Type B pancreatic cell (in vitro differentiated cells): ENCODE data around the gene TEDC2. TPM values are rescaled to one million over a fixed set of nuclear protein-coding genes. Genes with fewer than 3 reads are reported as not detected.

Source experiments
- DNase-seq: peaks from one replicate; pipeline ENCODE4 v3.0.0; 2021; ENCODE audit warnings: mixed read lengths; ENCODE audit not compliant: unreplicated experiment; ENCODE audit errors: extremely low spot score
- H3K27ac Mint-ChIP-seq: 2 replicates; pipeline ENCODE4 v1.8.0; 2021; ENCODE audit warnings: mild to moderate bottlenecking, mixed read lengths
- H3K27me3 Mint-ChIP-seq: 2 replicates; pipeline ENCODE4 v1.8.0; 2021; ENCODE audit warnings: mixed read lengths
- H3K36me3 Mint-ChIP-seq: 2 replicates; pipeline ENCODE4 v1.8.0; 2021; ENCODE audit warnings: mixed read lengths
- H3K4me1 Mint-ChIP-seq: one replicate; pipeline ENCODE4 v1.8.0; 2021; ENCODE audit warnings: mixed read lengths; ENCODE audit not compliant: unreplicated experiment
- H3K4me3 Mint-ChIP-seq: 2 replicates; pipeline ENCODE4 v1.8.0; 2021; ENCODE audit warnings: mild to moderate bottlenecking, mixed read lengths
- H3K9me3 Mint-ChIP-seq: 2 replicates; pipeline ENCODE4 v1.8.0; 2021; ENCODE audit warnings: mixed read lengths
- total RNA-seq: library from RNA; stranded (reverse); gene quantifications from 2 replicates; pipeline ENCODE4 v1.2.1, GENCODE V29; 2021; ENCODE audit warnings: low replicate concordance
- TF ChIP-seq, protein P1 (sequence below): fragments of 200-600 bp; sonication (generic); conservative IDR thresholded peaks from 2 replicates; pipeline ENCODE4 v1.5.0; 2021; ENCODE audit warnings: antibody characterized with exemption, mild to moderate bottlenecking

Gene TEDC2
- total RNA-seq, 1 donor from 2014 or later = 31.6 TPM

DNA sequence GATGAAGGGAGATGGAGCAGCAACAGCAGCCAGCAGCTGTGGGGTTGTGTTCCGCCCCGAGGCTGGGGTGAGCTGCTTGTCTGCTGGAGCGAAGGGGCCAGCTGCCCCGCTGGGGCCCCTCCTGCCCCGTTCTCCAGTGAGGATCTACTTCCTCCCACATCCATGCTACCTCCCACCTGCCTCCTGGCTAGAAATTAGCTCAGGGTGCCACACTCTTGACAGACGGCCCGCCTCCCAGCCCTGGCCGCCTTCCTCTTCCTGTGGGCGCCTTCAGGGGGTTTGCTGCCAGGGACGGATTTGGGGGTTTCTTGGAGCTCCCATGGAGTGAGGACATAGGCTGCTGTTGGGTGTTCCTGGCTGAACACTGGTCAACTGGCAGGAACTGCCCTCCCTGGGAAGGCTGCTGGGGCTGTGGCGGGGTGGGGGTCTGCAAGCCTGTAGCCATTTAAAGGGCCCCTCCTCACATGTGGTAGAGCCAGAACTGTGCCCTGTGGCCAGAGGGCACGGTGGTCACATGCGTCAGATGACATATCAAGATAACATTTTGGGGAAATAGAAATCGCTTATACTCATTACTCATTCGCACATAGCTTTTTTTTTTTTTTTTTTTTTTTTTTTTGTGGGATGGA lies 28.1 kb downstream of the TEDC2 start:
- no peak overlapping the region for H3K4me3 Mint-ChIP-seq
- no peak overlapping the region for H3K27ac Mint-ChIP-seq
- H3K27me3 Mint-ChIP-seq = no peaks in the 10 kb centered on the region
- no peak for DNase-seq
- peaks cover 30% of the 10 kb centered on the region for H3K4me1 Mint-ChIP-seq
- H3K9me3 Mint-ChIP-seq = no peaks in the 10 kb centered on the region
- no peaks in the 10 kb centered on the region for H3K36me3 Mint-ChIP-seq
- TF ChIP-seq, protein P1, sequence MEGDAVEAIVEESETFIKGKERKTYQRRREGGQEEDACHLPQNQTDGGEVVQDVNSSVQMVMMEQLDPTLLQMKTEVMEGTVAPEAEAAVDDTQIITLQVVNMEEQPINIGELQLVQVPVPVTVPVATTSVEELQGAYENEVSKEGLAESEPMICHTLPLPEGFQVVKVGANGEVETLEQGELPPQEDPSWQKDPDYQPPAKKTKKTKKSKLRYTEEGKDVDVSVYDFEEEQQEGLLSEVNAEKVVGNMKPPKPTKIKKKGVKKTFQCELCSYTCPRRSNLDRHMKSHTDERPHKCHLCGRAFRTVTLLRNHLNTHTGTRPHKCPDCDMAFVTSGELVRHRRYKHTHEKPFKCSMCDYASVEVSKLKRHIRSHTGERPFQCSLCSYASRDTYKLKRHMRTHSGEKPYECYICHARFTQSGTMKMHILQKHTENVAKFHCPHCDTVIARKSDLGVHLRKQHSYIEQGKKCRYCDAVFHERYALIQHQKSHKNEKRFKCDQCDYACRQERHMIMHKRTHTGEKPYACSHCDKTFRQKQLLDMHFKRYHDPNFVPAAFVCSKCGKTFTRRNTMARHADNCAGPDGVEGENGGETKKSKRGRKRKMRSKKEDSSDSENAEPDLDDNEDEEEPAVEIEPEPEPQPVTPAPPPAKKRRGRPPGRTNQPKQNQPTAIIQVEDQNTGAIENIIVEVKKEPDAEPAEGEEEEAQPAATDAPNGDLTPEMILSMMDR = no peak

DNA sequence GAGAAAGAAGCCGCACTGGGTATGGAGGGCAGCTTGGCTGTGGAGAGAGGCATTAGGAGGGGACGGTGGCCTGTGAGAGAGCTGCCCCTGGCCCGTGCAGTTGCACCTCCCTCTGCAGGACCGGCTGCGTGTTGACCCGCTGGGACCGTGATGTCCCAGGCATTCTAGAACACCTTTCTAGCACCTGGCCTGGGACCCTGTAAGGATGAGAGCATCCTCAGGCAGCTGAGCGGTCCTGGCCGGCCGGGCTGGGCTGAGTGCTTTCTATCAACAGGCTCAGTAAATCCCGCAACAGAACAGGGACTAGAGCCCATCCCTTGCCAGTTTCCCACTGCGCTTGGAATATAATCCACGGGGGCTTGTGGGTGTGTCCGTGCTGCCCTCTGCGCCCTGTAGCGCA lies 29.7 kb downstream of the TEDC2 start:
- no peaks in the 10 kb centered on the region for H3K36me3 Mint-ChIP-seq

DNA sequence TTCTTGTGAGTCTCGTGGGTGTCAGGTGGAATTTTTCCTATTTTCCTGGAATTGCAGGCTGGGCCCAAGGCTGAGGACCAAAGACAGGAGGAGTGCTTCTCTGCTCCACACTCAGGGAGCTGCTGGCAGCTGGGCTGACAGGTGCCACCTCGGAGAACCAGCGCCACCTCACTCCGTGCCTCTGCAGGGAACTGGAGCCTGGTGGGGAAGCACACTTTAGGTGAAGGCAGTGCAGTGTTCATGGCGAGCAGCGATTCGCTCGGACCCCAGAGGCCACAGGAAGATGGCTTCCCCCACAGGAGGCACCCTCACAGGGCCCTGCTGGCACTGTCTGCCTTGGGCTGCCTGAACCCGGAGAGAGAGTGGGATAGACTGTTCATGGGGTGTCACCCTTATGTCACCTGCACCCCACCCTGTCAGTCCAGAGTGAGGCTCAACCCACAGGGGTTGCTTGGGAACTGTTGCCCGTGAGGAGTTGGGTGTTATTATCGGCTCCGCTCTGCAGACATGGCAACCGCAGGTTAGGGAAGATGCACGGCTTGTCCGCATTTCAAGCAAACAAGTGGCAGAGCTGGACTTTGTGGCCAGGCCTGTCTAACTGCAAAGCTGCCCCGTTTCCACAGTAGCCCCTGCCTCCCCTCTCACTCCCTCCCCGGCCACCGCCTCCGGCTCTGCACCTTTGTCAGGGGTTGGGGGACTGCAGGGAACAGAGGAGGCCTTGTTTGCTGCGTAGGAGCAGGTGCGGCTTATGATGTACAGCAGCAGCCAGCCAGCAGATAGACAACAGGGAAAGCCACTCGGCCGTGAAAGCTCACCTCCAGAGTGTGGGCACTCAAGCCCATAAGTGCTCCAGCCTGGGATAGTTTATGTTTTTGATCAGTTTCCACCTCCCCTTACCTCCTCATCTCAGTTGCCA lies 30.5 kb downstream of the TEDC2 start:
- H3K27ac Mint-ChIP-seq = no peak overlapping the region

More for the DNA sequence above, 29.7 kb downstream of the TEDC2 start:
- Mint-ChIP-seq H3K27me3 (no peaks in the 10 kb centered on the region), H3K4me1 (peaks cover 20% of the 10 kb centered on the region), H3K9me3 (no peaks in the 10 kb centered on the region), H3K4me3 (no peak overlapping the region), H3K27ac (no peak overlapping the region)
- no peak for DNase-seq
- TF ChIP-seq, protein P1 = no peak

DNA sequence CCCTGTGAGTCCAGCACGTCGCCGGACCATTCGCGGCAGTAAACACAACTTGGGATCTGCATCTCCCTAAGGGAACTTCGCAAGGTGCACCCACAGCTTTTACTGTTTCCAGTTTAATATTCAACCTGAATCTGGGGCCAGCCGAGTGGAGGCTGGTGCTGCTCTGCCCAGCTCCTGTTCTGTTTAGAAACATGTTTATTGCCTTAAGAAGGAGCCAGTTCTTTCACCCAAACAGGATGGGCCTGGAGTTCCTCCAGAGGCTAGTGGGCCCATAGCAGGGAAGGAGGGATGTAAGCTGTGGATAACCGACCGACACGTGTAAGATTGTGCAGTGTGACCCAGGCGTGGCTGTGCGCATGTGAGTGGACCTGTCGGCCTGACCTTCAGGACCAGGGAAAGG lies 32.4 kb downstream of the TEDC2 start:
- Mint-ChIP-seq H3K36me3 (no peaks in the 10 kb centered on the region), H3K4me1 (peaks cover 8% of the 10 kb centered on the region), H3K27me3 (no peaks in the 10 kb centered on the region), H3K9me3 (no peaks in the 10 kb centered on the region), H3K4me3 (no peak overlapping the region), H3K27ac (no peak overlapping the region)
- TF ChIP-seq, protein P1 = no peak
- no peak for DNase-seq

More for the DNA sequence above, 30.5 kb downstream of the TEDC2 start:
- Mint-ChIP-seq H3K4me3 (no peak overlapping the region), H3K9me3 (no peaks in the 10 kb centered on the region), H3K36me3 (no peaks in the 10 kb centered on the region), H3K4me1 (peaks cover 11% of the 10 kb centered on the region), H3K27me3 (no peaks in the 10 kb centered on the region)
- TF ChIP-seq, protein P1 = no peak
- DNase-seq = no peak

DNA sequence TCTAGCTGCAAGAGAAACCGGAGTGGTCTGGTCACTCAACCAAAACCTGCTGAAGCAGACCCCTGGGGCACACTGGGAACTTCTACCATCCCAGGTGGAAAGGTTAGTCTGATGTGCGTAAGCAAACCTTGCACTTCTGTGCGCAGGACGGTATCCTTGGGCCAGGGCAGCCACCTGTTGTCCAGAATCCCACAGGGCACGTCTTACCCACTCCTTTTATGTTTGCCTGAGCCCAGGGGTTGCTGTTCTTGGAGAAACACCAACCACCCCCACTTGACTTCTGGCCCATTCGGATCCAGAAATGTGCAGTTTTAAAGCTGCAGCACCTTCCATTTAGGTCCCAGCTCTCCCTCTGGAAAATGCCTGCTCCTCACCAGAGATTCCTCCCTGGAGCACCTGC lies 33.7 kb downstream of the TEDC2 start:
- Mint-ChIP-seq H3K27ac (no peak overlapping the region), H3K4me1 (peaks cover 10% of the 10 kb centered on the region), H3K36me3 (no peaks in the 10 kb centered on the region), H3K4me3 (no peak overlapping the region), H3K27me3 (no peaks in the 10 kb centered on the region), H3K9me3 (no peaks in the 10 kb centered on the region)
- DNase-seq = no peak
- TF ChIP-seq, protein P1 = no peak
